CMK (cell line): ENCODE measurements around the gene WDR7.

Experiments used
- DNase-seq: peaks from one replicate; pipeline ENCODE4 v3.0.0-alpha.2; 2010; ENCODE audit warnings: low read depth

The WDR7 gene

GRCh38 chr18:56937874-56938430 lies 286.8 kb downstream of the WDR7 start:
- no peak for DNase-seq

DNA sequence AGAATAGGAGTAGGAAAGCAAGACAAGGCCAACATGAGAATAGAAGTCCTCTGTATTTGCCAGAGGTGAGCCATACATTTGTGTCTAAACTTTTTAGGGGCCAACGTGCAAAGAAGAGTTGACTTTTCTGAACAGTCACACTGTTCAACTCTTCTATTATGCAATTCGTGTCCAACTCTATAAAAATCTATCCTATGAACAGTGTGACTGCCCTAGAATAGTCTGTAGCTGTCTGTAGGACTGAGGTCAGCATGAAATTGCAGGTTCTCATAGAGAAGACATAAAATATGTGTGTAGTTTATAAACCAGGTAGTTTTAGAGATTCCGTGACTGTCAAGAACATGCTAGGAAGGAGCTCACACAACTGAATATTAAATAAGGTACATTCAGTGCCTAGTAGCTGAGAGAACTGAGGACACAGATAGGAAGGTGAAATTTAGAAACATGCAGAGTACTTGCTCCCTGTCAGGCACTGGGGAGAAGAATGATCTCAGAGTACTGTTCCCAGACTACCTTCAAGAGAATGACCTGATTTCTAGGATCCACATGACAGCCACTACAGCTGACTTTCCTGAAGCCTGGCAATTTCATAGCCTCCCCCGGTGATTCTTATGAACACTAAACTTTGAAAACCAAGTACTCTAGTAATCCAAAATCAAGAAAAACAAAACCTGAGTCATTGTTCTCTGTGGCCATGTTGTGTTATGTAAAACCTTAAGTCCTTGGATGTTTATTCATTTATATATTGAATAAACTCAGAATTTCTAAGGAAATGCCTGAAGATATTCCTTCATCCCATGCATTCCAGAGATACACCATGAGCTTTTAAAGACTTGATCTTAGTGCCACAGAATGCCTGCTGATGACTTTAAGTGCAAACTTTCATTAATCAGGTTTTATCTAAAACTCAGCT lies 294.3 kb downstream of the WDR7 start:
- DNase-seq = no peak

GRCh38 chr18:56947236-56947635 lies 296.1 kb downstream of the WDR7 start:
- DNase-seq = no peak

DNA sequence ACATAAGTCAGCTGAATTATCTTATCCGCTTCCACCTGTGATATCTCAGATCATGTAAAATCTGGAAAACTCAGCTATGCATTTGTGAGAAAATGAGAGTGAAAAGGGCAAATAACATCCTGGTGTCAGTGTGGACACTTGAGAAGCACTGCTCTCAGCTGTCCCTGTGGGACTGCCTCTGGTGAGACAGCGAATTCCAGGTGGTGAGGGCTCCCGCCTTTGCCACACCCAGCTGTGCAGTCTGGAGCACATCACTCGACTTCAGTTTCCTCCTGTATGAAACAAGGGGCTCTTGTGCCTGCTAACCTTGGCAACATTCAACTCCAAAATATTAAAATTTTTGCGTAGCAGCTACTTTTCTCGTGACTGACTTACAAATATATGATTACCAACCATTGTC lies 300.9 kb downstream of the WDR7 start:
- no peak for DNase-seq

GRCh38 chr18:56953428-56954198 lies 302.5 kb downstream of the WDR7 start:
- DNase-seq = no peak

GRCh38 chr18:56955490-56955889 lies 304.3 kb downstream of the WDR7 start:
- DNase-seq = no peak

DNA sequence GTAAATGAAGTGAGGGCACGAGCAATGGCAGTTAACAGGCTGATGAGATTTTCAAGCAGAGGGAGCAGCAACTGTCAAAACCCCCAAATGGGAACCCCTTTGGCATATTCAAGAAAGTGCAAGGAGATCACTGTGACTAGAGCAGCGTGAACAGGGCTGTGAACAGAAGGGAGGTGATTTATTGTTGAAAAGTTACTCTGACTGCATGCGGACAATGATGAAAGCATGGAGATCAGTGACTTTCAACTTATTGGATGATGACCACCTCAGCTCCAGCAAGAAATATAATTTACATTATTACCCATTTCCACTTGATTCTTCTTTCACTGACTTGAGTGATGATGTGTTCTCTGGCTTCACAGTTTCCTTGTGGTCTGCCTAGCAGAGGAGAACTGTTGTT lies 308.0 kb downstream of the WDR7 start:
- DNase-seq = no peak

- no peak for DNase-seq
Measured at GRCh38 chr18:56962322-56962721, 311.2 kb downstream of the WDR7 start.

- no peak for DNase-seq
Measured at GRCh38 chr18:56967035-56967434, 315.9 kb downstream of the WDR7 start.

DNA sequence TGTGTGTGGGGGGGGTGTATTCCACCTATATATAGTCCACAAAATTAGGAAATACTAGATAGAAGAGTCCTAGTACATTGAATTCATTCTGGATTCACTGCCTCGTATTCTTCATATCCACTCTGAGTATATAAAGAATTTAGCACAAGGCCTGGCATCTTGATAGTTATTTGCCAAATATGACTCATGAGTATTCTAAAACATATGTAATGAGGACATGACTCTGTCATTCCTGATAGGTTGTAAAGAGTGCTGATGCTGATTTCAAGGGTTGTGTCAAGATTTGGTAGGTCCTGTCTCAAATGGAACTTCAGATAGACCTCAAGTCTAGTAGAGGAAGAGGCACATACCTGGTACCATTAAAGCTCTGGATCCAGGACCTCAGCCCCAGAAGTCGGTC lies 322.3 kb downstream of the WDR7 start:
- DNase-seq = no peak

- no peak for DNase-seq
Measured at GRCh38 chr18:56974141-56974540, 323.0 kb downstream of the WDR7 start.

DNA sequence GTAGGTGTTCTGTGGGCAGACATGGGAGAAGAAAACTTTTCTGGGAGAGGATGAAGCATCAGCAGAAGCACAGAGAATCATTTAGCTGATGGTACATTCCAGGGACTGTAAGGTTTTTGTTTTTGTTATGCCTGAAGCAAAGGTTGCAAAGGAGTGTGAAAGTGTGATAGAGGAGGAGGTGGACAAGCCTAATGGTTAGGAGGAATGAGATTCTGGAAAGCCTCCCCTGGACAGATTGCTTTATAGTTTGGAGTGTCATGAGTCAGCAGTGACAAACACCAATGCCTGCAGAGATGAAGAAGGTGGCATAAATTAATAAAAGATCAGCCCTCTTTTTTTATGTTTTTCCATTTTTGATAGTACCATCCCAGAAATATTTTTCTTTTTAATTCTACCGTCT lies 324.1 kb downstream of the WDR7 start:
- DNase-seq = no peak

DNA sequence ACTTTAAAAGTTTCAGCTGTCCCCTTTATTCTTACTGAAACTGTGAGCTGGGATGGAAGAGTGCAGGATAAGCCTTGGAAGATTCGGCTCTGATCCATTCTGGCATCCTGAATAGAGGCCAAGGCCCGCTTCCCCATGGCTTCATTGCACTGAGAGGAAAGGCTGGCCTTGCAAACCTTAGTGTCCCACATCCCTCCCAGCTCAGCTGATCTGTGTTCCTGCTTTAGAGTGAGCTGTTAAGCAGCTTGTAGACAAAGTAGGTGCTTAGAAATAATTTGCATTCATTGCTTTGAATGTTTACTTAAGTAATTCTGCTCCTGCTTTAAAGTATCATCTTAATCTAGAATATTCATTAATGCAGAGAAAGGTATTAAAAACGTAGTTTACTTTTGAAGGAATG lies 326.1 kb downstream of the WDR7 start:
- no peak for DNase-seq

DNA sequence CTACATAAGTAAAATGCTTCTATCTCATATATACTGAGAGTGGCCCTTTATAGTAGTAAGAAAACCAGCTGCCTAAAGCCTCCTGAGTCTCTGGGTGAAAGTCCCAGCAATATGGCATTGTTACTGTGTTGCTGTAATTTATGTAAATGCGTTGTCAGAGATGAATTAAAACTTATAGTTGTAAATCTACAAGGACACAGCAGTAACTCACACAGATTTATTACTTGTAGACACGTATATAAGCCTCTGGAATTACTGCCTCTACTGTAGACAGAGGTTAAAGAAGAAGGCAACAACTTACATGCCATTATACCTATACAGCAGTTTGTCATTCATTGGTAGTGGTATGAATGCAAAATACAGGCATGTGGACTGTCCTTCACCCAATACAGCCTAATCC lies 326.6 kb downstream of the WDR7 start:
- DNase-seq = no peak

GRCh38 chr18:56980151-56980550 lies 329.0 kb downstream of the WDR7 start:
- no peak for DNase-seq

DNA sequence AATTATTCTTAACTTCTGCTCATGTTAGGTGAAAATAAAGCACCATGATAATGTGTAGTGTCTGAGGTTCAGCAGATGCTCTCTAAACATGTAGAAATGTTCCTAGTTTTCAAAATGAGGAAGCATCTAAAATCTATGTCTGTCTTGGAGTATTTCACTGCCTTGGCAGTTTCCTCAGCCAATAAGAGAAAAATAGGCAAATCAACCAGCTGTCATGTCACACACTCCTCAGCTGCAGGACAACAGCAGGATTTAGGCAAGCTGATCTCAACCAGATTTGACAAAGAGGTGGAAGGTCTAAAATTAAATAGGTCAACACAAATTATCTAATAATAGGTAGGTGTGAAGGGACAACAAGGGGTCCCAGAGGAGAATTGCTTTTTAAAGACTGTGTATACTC lies 331.6 kb downstream of the WDR7 start:
- DNase-seq = no peak

DNA sequence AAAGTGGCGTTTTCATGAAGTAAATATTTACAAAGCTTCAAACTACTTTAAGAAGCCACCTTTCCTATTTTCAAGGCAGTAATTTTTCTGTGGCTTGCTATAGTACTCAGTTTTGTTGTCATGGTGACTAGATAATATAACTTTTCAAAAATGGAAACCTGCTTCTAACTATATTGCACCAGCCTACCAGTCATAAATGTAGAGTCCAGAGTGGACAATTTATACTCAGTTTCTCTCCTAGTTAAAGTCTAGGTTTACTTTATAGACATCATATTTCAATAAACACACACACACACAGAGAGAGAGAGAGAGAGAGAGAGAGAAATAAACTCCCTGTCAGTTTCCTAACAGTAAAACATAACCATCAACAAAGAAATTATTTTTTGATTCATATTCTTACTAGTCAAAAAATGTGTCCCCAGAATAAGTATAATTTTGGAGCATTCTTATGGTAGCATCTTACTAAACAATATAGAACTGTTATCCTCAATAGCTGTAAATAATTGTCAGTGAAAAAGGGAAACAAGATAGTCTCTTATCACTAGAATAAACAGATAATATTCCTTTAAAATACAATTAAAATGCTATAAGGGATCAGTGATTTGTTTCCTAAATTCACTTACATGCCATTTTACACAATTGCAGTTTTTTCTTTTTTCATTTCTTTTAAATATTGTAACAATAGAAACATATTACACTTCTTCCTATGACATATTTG lies 332.3 kb downstream of the WDR7 start:
- no peak for DNase-seq

DNA sequence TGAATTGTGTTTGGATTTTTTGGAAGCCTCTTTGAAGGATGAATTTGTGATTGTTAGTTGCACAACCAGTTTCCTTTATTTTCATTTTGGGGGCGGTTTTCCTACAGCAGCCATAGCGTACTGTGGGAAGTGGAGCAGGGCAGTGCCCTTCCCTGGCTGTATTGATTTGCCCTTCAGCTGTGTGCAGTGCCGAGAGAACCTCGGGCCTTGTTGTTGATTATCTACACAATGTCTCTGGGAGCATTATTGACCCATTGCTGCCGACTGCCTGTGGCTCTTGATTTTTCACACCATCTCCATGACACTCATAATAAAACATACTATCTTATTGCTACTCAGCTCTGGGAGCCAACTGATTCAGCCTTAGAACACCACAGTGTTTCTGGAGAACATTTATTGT lies 333.6 kb downstream of the WDR7 start:
- DNase-seq = no peak

DNA sequence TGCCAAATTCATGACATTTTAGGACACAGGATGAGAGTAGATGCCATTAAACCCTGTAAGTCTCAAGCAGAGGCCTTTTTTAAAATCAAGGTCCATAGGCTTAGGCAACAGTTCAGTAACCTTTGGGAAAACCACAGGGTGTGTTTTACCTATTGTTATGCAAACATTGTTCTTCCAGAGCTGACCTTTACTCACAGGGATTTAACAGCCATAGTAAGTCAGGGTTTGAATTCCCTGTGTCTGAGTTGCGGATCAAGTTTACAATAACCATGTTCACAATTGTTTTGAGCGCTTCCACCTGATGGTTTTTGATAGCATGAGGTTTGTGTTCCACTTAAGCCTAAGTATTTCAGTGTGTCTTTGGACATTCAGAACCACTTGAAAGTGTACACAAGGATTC lies 335.7 kb downstream of the WDR7 start:
- DNase-seq = no peak

DNA sequence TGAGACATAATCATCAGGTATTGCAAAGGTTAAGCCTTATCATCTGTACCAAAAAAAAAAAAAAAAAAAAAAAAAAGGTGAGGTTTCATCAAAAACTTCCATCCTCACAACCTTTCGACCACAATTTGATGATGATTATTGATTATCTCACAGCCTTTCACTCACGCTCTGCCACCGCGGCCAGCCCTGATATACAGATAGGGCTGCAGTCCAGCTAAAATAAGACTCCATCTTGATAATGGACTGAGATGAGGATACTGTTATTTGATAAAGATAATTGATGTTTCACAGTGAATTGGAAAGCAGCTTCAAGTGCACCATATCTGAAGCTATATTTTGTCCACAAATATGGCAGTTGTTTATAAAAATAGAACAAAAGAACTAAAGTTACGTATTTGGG lies 336.1 kb downstream of the WDR7 start:
- DNase-seq = no peak

- DNase-seq = no peak
Measured at GRCh38 chr18:56988022-56988421, 336.9 kb downstream of the WDR7 start.

DNA sequence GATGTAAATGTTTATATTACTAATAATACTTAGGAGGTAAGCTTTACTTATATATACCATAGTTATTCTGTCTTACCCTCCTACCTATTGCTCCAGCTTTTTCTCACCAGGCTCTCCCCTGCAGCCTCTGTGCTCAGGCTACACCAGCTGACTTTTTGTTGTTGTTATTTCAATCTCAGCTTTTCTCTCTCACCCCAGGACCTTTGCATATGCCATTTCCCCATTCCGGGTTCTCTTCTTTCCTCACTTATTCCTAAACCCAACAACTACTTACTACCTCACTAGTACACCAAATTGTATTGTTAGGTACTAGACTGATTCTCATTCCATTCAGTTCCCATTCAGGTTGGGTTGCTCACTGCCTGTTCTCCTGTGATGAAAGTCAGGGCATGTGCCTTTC lies 339.5 kb downstream of the WDR7 start:
- no peak for DNase-seq
